Natural killer cell (primary cell): ENCODE measurements around the gene BRD7. TPM values are rescaled to one million over a fixed set of nuclear protein-coding genes. Genes with fewer than 3 reads are reported as not detected.
A peak's percentile ranks its signal among the peaks of the same experiment; 100 is the strongest.

Experiments
- ATAC-seq, 3 donors: fragments of 150-1000 bp in 2 of 3; fragments of 200-7000 bp in 1 of 3; cut with Tn5 transposase; 1 replicate in 1 of 3; 2 replicates in 2 of 3; pipeline ENCODE4 v1.10.0; 2021; ENCODE audit warnings: mild to moderate bottlenecking in 2 of 3, moderate library complexity in 2 of 3
- DNase-seq, 2 donors: peaks; one replicate each; pipeline versions ENCODE4 v3.0.0 to v3.0.0-alpha.2; 2013 to 2021; ENCODE audit warnings: mixed read lengths in 1 of 2
- H3K27ac ChIP-seq: one replicate; pipeline ENCODE4 v1.5.1; 2013; ENCODE audit warnings: mild to moderate bottlenecking, low read length
- H3K27me3 ChIP-seq: one replicate; pipeline ENCODE4 v1.6.1; 2013; ENCODE audit warnings: low read length; ENCODE audit not compliant: control insufficient read depth, insufficient read depth
- H3K36me3 ChIP-seq: one replicate; pipeline ENCODE4 v1.6.1; 2013; ENCODE audit warnings: low read length; ENCODE audit not compliant: control insufficient read depth, insufficient read depth
- H3K4me1 ChIP-seq: one replicate; pipeline ENCODE4 v1.6.1; 2013; ENCODE audit warnings: low read length; ENCODE audit not compliant: control insufficient read depth, insufficient read depth
- H3K4me3 ChIP-seq: one replicate; pipeline ENCODE4 v1.5.1; 2013; ENCODE audit warnings: low read length
- H3K9me3 ChIP-seq: one replicate; pipeline ENCODE4 v1.6.1; 2013; ENCODE audit warnings: low read length; ENCODE audit not compliant: control insufficient read depth, insufficient read depth
- H3K27ac Mint-ChIP-seq, 2 donors: one replicate each; pipeline ENCODE4 v1.8.0; 2022; ENCODE audit warnings: mild to moderate bottlenecking in 2 of 2, mixed read lengths in 2 of 2, moderate library complexity in 1 of 2
- H3K27me3 Mint-ChIP-seq, 2 donors: one replicate each; pipeline ENCODE4 v1.8.0; 2022; ENCODE audit warnings: low read depth in 2 of 2, mixed read lengths in 2 of 2
- H3K36me3 Mint-ChIP-seq: one replicate; pipeline ENCODE4 v1.8.0; 2022; ENCODE audit warnings: mixed read lengths
- H3K4me1 Mint-ChIP-seq, 2 donors: one replicate each; pipeline ENCODE4 v1.8.0; 2022; ENCODE audit warnings: mixed read lengths in 2 of 2
- H3K4me3 Mint-ChIP-seq: one replicate; pipeline ENCODE4 v1.8.0; 2022; ENCODE audit warnings: mild to moderate bottlenecking, moderate library complexity, mixed read lengths
- H3K9me3 Mint-ChIP-seq, 2 donors: one replicate each; pipeline ENCODE4 v1.8.0; 2022; ENCODE audit warnings: mixed read lengths in 2 of 2
- CTCF ChIP-seq: fragments of 200-600 bp; IDR thresholded peaks from one replicate; pipeline ENCODE4 v1.8.0; 2022; ENCODE audit warnings: antibody characterized with exemption
- WGBS: methylation state at CpG from one replicate; pipeline ENCODE4 v1.1.7; 2013; ENCODE audit warnings: missing lambda C conversion rate; ENCODE audit not compliant: insufficient coverage; 5-methylcytosine and 5-hydroxymethylcytosine counted together
- intact Hi-C: fragments of 100-400 bp; cut with micrococcal nuclease; formaldehyde crosslinking; loops from one replicate; pipeline ENCODE4 v1.14.2; 2022
- total RNA-seq, 4 donors: library from RNA; stranded (reverse); fragments of 120-200 nt in 1 of 4; gene quantifications; one replicate each; pipeline versions ENCODE4 v1.2.3 to v1.2.4, GENCODE V29; 2013 to 2022

BRD7 gene
- total RNA-seq, 3 donors from 2014 or later (not counting 1 experiment from before 2014, with no cell fraction given) = 89.2 to 118 (median 94.9) TPM

DNA sequence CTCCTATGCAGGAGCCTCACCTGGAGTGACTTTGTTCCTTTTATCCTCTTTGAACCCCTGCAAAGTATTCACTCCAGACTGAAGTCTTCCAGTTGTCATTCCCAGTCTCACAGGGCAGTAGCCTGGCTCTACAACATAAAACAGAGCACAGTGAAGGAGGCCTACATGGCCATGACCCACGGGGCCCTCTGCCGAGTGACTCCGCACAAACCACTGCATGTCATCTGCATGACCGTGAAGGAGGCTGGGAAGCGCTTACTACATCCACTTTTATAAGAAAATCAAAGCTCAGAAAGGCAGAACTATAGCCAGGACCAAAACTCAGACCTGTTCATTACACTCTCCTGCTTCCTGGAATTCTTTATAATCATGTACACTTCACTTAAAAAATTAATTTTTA, 42.5 kb downstream of the BRD7 start:
- no peaks in the 10 kb centered on the region for H3K9me3 ChIP-seq
- no peaks in the 10 kb centered on the region for H3K9me3 Mint-ChIP-seq
- H3K36me3 ChIP-seq = peaks cover 52% of the 10 kb centered on the region
- H3K4me3 ChIP-seq = no peak overlapping the region
- TF ChIP-seq CTCF = no peak
- H3K27ac ChIP-seq = peak overlapping the region; percentile 74
- H3K4me1 ChIP-seq = peaks cover 22% of the 10 kb centered on the region
- peaks cover 17% of the 10 kb centered on the region for H3K36me3 Mint-ChIP-seq
- peak overlapping the region; percentile 83 to 84 for H3K27ac Mint-ChIP-seq
- DNase-seq (no peak), ATAC-seq (no peak)
- H3K4me1 Mint-ChIP-seq = peaks cover 53 to 61% of the 10 kb centered on the region in 2 donors
- H3K27me3 ChIP-seq = no peaks in the 10 kb centered on the region
- WGBS = 93% methylated on average over 5 of the region's 5 CpGs
- H3K27me3 Mint-ChIP-seq = no peaks in the 10 kb centered on the region
- no peak overlapping the region for H3K4me3 Mint-ChIP-seq
- intact Hi-C loops = loop anchor here (2.0 to 10.0 kb wide), 4 partner anchors 41 to 421 kb away; partner anchors contain the start of genes ADCY7 and BRD7

GRCh38 chr16:50324345-50324744, 44.4 kb downstream of the BRD7 start:
- peaks cover 71% of the 10 kb centered on the region for H3K36me3 ChIP-seq
- H3K4me3 ChIP-seq = no peak overlapping the region
- H3K27ac Mint-ChIP-seq = peak overlapping the region; percentile 83 to 84
- 96% methylated on average over 6 of the region's 6 CpGs for WGBS
- H3K27me3 Mint-ChIP-seq = no peaks in the 10 kb centered on the region
- no peak for ATAC-seq
- DNase-seq = no peak
- H3K27ac ChIP-seq = peak overlapping the region; percentile 27
- no peaks in the 10 kb centered on the region for H3K27me3 ChIP-seq
- H3K9me3 ChIP-seq = no peaks in the 10 kb centered on the region
- H3K4me1 ChIP-seq = peaks cover 13% of the 10 kb centered on the region
- no peak overlapping the region for H3K4me3 Mint-ChIP-seq
- no peaks in the 10 kb centered on the region for H3K9me3 Mint-ChIP-seq
- peaks cover 41 to 48% of the 10 kb centered on the region in 2 donors for H3K4me1 Mint-ChIP-seq
- no peak for TF ChIP-seq CTCF
- peaks cover 17% of the 10 kb centered on the region for H3K36me3 Mint-ChIP-seq
- intact Hi-C loops = loop anchor here (10.0 kb wide), 1 partner anchor 180 kb away; no protein-coding TSS in a partner anchor

GRCh38 chr16:50323335-50324011, 45.3 kb downstream of the BRD7 start:
- no peak for ATAC-seq
- H3K4me3 ChIP-seq = no peak overlapping the region
- peak overlapping the region; percentile 27 for H3K27ac ChIP-seq
- Mint-ChIP-seq H3K4me3 (no peak overlapping the region), H3K27me3 (no peaks in the 10 kb centered on the region), H3K27ac (peak overlapping the region; percentile 83 to 84), H3K9me3 (no peaks in the 10 kb centered on the region), H3K4me1 (peaks cover 35 to 43% of the 10 kb centered on the region in 2 donors), H3K36me3 (peaks cover 17% of the 10 kb centered on the region)
- intact Hi-C loops = loop anchor here (10.0 kb wide), 1 partner anchor 181 kb away; no protein-coding TSS in a partner anchor
- TF ChIP-seq CTCF = peak; percentile 17
- H3K4me1 ChIP-seq = peaks cover 9% of the 10 kb centered on the region
- DNase-seq = peak in 1 of 2 donors; percentile 44
- WGBS = 84% methylated on average over 10 of the region's 11 CpGs
- peaks cover 73% of the 10 kb centered on the region for H3K36me3 ChIP-seq
- H3K27me3 ChIP-seq = no peaks in the 10 kb centered on the region
- H3K9me3 ChIP-seq = no peaks in the 10 kb centered on the region
